ENCODE results near the gene TYW1. TPM values are rescaled to one million over a fixed set of nuclear protein-coding genes. Genes with fewer than 3 reads are reported as not detected.
"Not testable (repeated sequence)": the region's sequence is repeated elsewhere in the genome, so short reads cannot be mapped to it uniquely, and the experiment has no call there.

TYW1 gene
- total RNA-seq, 1 donor from 2014 or later: 17.2 TPM

- not testable (repeated sequence) for DNase-seq
Measured at GRCh38 chr7:67049908-67050307, 53.3 kb downstream of the TYW1 start.

GRCh38 chr7:67052161-67052560 is 55.5 kb downstream of the TYW1 start:
- DNase-seq: not testable (repeated sequence)

- DNase-seq: no peak
Measured at GRCh38 chr7:67056683-67057082, 60.0 kb downstream of the TYW1 start.

GRCh38 chr7:67061321-67061720 is 64.7 kb downstream of the TYW1 start:
- DNase-seq: not testable (repeated sequence)

GRCh38 chr7:67062802-67063201 is 66.2 kb downstream of the TYW1 start:
- not testable (repeated sequence) for DNase-seq

GRCh38 chr7:67066950-67067622 is 70.5 kb downstream of the TYW1 start:
- DNase-seq: not testable (repeated sequence)

- not testable (repeated sequence) for DNase-seq
Measured at GRCh38 chr7:67076120-67076519, 79.5 kb downstream of the TYW1 start.

- not testable (repeated sequence) for DNase-seq
Measured at GRCh38 chr7:67082880-67083279, 86.2 kb downstream of the TYW1 start.

- DNase-seq: not testable (repeated sequence)
Measured at GRCh38 chr7:67089261-67089660, 92.6 kb downstream of the TYW1 start.

GRCh38 chr7:67091053-67091452 is 94.4 kb downstream of the TYW1 start:
- DNase-seq: not testable (repeated sequence)

- DNase-seq: not testable (repeated sequence)
Measured at GRCh38 chr7:67098031-67098430, 101.4 kb downstream of the TYW1 start.

GRCh38 chr7:67099406-67099805 is 102.8 kb downstream of the TYW1 start:
- not testable (repeated sequence) for DNase-seq

GRCh38 chr7:67100038-67100437 is 103.4 kb downstream of the TYW1 start:
- DNase-seq: not testable (repeated sequence)

- no peak for DNase-seq
Measured at GRCh38 chr7:67100956-67101361, 104.3 kb downstream of the TYW1 start.

GRCh38 chr7:67104937-67105336 is 108.3 kb downstream of the TYW1 start:
- DNase-seq: not testable (repeated sequence)

GRCh38 chr7:67105377-67105776 is 108.7 kb downstream of the TYW1 start:
- no peak for DNase-seq

- not testable (repeated sequence) for DNase-seq
Measured at GRCh38 chr7:67106255-67106654, 109.6 kb downstream of the TYW1 start.

- DNase-seq: not testable (repeated sequence)
Measured at GRCh38 chr7:67111342-67111741, 114.7 kb downstream of the TYW1 start.

GRCh38 chr7:67114483-67115246 is 118.0 kb downstream of the TYW1 start:
- peak; percentile 1 for DNase-seq

GRCh38 chr7:67120491-67120890 is 123.9 kb downstream of the TYW1 start:
- not testable (repeated sequence) for DNase-seq

- DNase-seq: not testable (repeated sequence)
Measured at GRCh38 chr7:67128257-67128656, 131.6 kb downstream of the TYW1 start.

- not testable (repeated sequence) for DNase-seq
Measured at GRCh38 chr7:67130766-67131165, 134.1 kb downstream of the TYW1 start.

GRCh38 chr7:67134912-67135311 is 138.3 kb downstream of the TYW1 start:
- not testable (repeated sequence) for DNase-seq

Measured in tongue (tissue), 2 donors.